ENCODE measurements around the gene ZNF618. TPM values are rescaled to one million over a fixed set of nuclear protein-coding genes. Genes with fewer than 3 reads are reported as not detected.
A peak's percentile ranks its signal among the peaks of the same experiment; 100 is the strongest.

Gene ZNF618
- total RNA-seq, 1 experiment from 2014 or later: 29.4 TPM

DNA sequence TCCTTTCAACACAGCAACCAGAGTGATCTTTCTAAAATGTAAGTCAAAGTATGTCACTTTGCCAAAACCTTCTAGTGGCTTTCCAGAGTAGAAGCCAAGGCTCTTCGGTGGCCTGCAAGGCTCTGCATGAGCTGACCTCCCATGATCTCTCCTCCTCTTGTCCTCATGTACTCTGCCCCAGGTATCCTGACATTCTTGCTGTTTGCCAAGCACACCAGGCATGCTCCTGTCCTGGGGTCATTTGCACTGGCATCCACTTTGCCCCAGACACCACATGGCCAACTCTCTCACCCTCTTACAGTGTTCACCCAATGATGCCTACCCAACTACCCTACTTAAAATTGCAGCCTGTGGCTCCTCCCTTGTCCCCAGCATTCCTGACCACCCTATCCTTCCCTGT, 86.3 kb downstream of the ZNF618 start:
- Histone ChIP-seq H3K36me3 (ENCODE audit: insufficient read depth, low read length, poor library complexity, severe bottlenecking) (no peaks in the 10 kb centered on the region), H3K27ac (ENCODE audit: low read depth, low read length, poor library complexity, severe bottlenecking) (no peak overlapping the region), H3K4me1 (ENCODE audit: insufficient read depth, low read length, poor library complexity, severe bottlenecking) (peaks cover 62% of the 10 kb centered on the region), H3K4me3 (ENCODE audit: low read depth, low read length, poor library complexity, severe bottlenecking) (no peak overlapping the region), H3K27me3 (replicated peaks; ENCODE audit: insufficient read depth, low read depth, low read length, poor library complexity) (no peaks in the 10 kb centered on the region), H3K9me3 (ENCODE audit: low read depth, low read length, poor library complexity, severe bottlenecking) (no peaks in the 10 kb centered on the region)
- no TSS peak for BruUV-seq (replicated peaks)
- intact Hi-C loops (cut with micrococcal nuclease; ENCODE audit: unreplicated experiment): loop anchor here (5.0 kb wide), 2 partner anchors 85 to 155 kb away; partner anchors contain the start of gene ZNF618
- POLR2A ChIA-PET (ENCODE audit: low non-redundant PET): no interaction called here
- CTCF ChIA-PET: no interaction called here
- no peak for TF ChIP-seq EZH2 (IDR thresholded peaks at IDR 0.05; ENCODE audit: borderline replicate concordance, low read depth, low read length, poor library complexity, severe bottlenecking)
- TF ChIP-seq, protein P1, sequence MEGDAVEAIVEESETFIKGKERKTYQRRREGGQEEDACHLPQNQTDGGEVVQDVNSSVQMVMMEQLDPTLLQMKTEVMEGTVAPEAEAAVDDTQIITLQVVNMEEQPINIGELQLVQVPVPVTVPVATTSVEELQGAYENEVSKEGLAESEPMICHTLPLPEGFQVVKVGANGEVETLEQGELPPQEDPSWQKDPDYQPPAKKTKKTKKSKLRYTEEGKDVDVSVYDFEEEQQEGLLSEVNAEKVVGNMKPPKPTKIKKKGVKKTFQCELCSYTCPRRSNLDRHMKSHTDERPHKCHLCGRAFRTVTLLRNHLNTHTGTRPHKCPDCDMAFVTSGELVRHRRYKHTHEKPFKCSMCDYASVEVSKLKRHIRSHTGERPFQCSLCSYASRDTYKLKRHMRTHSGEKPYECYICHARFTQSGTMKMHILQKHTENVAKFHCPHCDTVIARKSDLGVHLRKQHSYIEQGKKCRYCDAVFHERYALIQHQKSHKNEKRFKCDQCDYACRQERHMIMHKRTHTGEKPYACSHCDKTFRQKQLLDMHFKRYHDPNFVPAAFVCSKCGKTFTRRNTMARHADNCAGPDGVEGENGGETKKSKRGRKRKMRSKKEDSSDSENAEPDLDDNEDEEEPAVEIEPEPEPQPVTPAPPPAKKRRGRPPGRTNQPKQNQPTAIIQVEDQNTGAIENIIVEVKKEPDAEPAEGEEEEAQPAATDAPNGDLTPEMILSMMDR (conservative IDR thresholded peaks at IDR 0.05; ENCODE audit: low read depth, low read length): no peak
- DNase-seq (ENCODE audit: low spot score): no peak

DNA sequence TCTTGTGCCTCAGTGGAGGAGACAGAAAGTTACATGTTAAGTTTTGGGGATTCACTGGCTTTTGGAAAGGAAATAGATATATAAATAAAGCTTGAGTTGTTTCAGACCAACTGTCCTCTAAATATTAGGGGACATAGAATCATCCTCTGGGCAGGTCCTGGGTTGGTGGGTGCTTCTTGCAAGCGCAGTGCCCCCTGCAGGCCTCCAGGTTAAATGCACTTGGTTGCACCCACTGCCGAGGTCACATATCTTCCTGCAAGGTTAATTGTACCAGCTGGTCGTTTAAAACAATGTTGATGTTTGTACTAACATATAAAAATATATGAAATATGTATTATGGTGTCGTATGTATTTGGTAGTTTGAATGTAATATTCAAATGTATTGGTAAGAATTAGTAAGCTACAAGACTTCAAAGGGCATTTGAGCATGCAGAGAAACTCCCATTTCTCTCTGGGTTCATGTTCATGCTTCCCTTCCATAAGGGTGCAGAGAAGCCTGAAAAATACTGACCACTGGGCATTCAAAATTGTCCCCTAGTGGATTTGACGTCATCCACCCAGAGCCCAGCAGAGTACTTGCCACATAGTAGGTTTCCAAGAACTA, 87.0 kb downstream of the ZNF618 start:
- no TSS peak for BruUV-seq (replicated peaks)
- no peaks in the 10 kb centered on the region for H3K36me3 ChIP-seq (ENCODE audit: insufficient read depth, low read length, poor library complexity, severe bottlenecking)
- intact Hi-C loops (cut with micrococcal nuclease; ENCODE audit: unreplicated experiment): loop anchor here (5.0 kb wide), 2 partner anchors 86 to 156 kb away; partner anchors contain the start of gene ZNF618

DNA sequence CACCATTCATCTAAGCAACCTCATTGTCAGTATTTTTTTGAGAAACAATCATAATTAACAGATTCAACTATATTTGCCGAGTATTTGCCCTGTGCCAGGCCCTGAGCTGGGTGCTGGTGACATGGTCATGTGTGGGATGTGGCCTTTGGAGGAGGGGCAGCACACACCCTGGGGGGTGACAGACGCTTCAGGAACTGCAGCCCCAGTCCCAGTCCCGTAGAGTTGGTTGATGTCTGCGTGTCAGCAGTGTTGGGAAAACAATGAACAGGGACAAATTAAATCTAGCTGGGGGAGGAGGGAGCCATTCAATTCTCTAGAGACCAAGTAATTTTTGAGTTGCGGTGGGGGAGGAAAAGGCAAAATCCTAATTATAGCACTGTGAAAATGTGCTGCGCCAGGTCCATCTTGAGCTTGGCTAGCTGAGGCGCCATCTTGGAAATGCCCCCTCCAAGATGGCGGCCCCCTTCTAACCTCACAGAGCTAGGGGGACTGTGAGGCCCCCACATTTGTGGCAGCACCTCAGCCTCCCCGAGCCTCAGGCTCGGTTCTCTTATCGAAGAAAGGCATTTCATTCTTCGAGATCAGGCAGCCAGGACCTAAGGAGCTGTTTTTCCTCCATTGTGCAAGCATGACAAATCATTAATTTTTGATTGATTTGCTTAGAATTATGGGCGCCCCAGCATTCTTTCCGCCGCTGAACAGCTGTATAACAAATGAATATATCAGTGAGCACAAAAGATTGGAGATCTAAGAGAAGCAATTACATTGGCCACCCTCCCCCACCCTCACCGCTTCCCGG, 87.8 kb downstream of the ZNF618 start:
- TSS peak; percentile 63 for BruUV-seq (replicated peaks)
- Histone ChIP-seq H3K4me3 (ENCODE audit: low read depth, low read length, poor library complexity, severe bottlenecking) (peak overlapping the region; percentile 34), H3K27me3 (replicated peaks; ENCODE audit: insufficient read depth, low read depth, low read length, poor library complexity) (no peaks in the 10 kb centered on the region), H3K4me1 (ENCODE audit: insufficient read depth, low read length, poor library complexity, severe bottlenecking) (peaks cover 48% of the 10 kb centered on the region), H3K36me3 (ENCODE audit: insufficient read depth, low read length, poor library complexity, severe bottlenecking) (no peaks in the 10 kb centered on the region), H3K27ac (ENCODE audit: low read depth, low read length, poor library complexity, severe bottlenecking) (peak overlapping the region; percentile 96), H3K9me3 (ENCODE audit: low read depth, low read length, poor library complexity, severe bottlenecking) (no peaks in the 10 kb centered on the region)
- no peak for TF ChIP-seq EZH2 (IDR thresholded peaks at IDR 0.05; ENCODE audit: borderline replicate concordance, low read depth, low read length, poor library complexity, severe bottlenecking)
- TF ChIP-seq, protein P1 (conservative IDR thresholded peaks at IDR 0.05; ENCODE audit: low read depth, low read length): no peak
- DNase-seq (ENCODE audit: low spot score): peak; percentile 91
- intact Hi-C loops (cut with micrococcal nuclease; ENCODE audit: unreplicated experiment): loop anchor here (5.0 kb wide), 2 partner anchors 87 to 157 kb away; partner anchors contain the start of gene ZNF618
- ChIA-PET CTCF (interaction anchor here (0.5 kb wide), 1 partner anchor 653 kb away, joined by 3 read pairs; no protein-coding TSS in a partner anchor), POLR2A (ENCODE audit: low non-redundant PET) (interaction anchor here (0.6 kb wide), 1 partner anchor 385 kb away, joined by 3 read pairs; no protein-coding TSS in a partner anchor)

More for the DNA sequence above, 87.0 kb downstream of the ZNF618 start:
- peak overlapping the region; percentile 96 for H3K27ac ChIP-seq (ENCODE audit: low read depth, low read length, poor library complexity, severe bottlenecking)
- POLR2A ChIA-PET (ENCODE audit: low non-redundant PET): no interaction called here
- peaks cover 56% of the 10 kb centered on the region for H3K4me1 ChIP-seq (ENCODE audit: insufficient read depth, low read length, poor library complexity, severe bottlenecking)
- no peaks in the 10 kb centered on the region for H3K27me3 ChIP-seq (replicated peaks; ENCODE audit: insufficient read depth, low read depth, low read length, poor library complexity)
- TF ChIP-seq, protein P1 (conservative IDR thresholded peaks at IDR 0.05; ENCODE audit: low read depth, low read length): peak; percentile 94
- no peak for TF ChIP-seq EZH2 (IDR thresholded peaks at IDR 0.05; ENCODE audit: borderline replicate concordance, low read depth, low read length, poor library complexity, severe bottlenecking)
- DNase-seq (ENCODE audit: low spot score): peak; percentile 76
- no peaks in the 10 kb centered on the region for H3K9me3 ChIP-seq (ENCODE audit: low read depth, low read length, poor library complexity, severe bottlenecking)
- no peak overlapping the region for H3K4me3 ChIP-seq (ENCODE audit: low read depth, low read length, poor library complexity, severe bottlenecking)
- CTCF ChIA-PET: interaction anchor here (0.5 to 0.6 kb wide), 2 partner anchors 654 to 1665 kb away, joined by 3 read pairs; no protein-coding TSS in a partner anchor

Data from A673 (cell line).